Measurements from ENCODE around the gene RPS6KA3. TPM values are rescaled to one million over a fixed set of nuclear protein-coding genes. Genes with fewer than 3 reads are reported as not detected.

Gene RPS6KA3
- polyA plus RNA-seq, 1 experiment: 15.4 TPM

DNA sequence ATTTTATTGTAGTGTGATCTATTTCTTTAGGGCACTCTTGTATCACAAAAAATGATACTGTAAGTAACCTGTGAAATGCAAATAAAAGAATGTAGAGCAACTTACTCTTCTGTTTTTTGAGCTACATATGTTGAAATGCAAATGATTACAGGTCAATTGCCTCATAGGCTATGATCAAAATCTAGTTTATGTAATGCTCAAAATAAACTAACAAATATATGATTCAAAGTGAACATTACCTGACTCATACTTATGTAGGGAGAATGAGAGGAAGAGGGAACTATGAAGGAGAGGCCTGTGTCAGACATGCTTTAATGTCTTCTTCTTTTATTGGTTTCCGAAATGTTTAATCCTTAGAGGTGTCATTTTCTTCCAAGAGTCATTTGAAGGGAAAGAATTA, 5.0 kb upstream of the RPS6KA3 start:
- CTCF ChIA-PET: no interaction called here
- Histone ChIP-seq H3K36me3 (ENCODE audit: control insufficient read depth, insufficient read depth, low read length) (no peaks in the 10 kb centered on the region), H3K4me3 (ENCODE audit: low read depth, low read length) (no peak overlapping the region), H3K27me3 (ENCODE audit: control insufficient read depth, insufficient read depth, low read length) (no peaks in the 10 kb centered on the region)
- TF ChIP-seq, protein P1, sequence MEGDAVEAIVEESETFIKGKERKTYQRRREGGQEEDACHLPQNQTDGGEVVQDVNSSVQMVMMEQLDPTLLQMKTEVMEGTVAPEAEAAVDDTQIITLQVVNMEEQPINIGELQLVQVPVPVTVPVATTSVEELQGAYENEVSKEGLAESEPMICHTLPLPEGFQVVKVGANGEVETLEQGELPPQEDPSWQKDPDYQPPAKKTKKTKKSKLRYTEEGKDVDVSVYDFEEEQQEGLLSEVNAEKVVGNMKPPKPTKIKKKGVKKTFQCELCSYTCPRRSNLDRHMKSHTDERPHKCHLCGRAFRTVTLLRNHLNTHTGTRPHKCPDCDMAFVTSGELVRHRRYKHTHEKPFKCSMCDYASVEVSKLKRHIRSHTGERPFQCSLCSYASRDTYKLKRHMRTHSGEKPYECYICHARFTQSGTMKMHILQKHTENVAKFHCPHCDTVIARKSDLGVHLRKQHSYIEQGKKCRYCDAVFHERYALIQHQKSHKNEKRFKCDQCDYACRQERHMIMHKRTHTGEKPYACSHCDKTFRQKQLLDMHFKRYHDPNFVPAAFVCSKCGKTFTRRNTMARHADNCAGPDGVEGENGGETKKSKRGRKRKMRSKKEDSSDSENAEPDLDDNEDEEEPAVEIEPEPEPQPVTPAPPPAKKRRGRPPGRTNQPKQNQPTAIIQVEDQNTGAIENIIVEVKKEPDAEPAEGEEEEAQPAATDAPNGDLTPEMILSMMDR (IDR thresholded peaks at IDR 0.05; ENCODE audit: insufficient read depth, low read depth, low read length): no peak
- DNase-seq (ENCODE audit: low read depth): no peak
- POLR2A ChIA-PET: interaction anchor here (0.5 kb wide), 1 partner anchor 1292 kb away, joined by 7 read pairs; no protein-coding TSS in a partner anchor

DNA sequence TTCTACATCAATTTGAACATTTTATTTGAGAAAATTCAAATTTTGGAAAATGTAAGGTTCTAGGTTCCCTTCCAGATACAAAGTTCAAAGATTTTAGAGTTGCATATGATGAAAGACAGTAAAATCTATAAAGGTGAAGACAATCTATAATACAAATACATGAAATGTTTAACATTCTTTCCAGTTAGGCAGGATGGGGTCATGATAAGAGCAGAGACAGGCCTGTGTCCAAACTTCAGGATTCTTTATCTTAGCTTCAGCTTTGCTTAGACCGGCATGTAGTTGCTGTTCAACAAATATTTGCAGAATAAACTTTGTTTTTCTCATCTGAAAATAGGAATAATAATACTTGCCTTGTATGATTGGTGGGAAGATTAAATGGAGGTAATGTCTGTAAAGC, 4.5 kb upstream of the RPS6KA3 start:
- TF ChIP-seq, protein P1 (IDR thresholded peaks at IDR 0.05; ENCODE audit: insufficient read depth, low read depth, low read length): no peak
- CTCF ChIA-PET: no interaction called here
- no peak overlapping the region for H3K4me3 ChIP-seq (ENCODE audit: low read depth, low read length)
- no peak for DNase-seq (ENCODE audit: low read depth)
- POLR2A ChIA-PET: interaction anchor here (0.5 kb wide), 1 partner anchor 1293 kb away, joined by 7 read pairs; no protein-coding TSS in a partner anchor
- H3K36me3 ChIP-seq (ENCODE audit: control insufficient read depth, insufficient read depth, low read length): no peaks in the 10 kb centered on the region
- H3K27me3 ChIP-seq (ENCODE audit: control insufficient read depth, insufficient read depth, low read length): no peaks in the 10 kb centered on the region

DNA sequence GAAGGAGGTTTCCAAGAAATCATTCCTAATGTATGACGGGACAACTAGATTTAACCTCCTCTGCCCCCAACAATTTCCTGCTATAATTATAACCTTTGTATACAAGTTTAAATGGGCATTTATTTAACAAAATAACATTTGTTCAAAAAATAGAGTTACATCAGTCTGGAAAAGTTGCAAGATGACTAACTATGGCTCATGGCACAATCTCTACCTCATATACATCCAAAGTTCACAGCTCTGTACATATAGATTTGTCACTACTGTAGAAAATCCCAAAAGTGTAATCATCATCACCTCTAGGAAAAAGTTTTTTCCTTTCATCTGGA, 3.8 kb upstream of the RPS6KA3 start:
- H3K27me3 ChIP-seq (ENCODE audit: control insufficient read depth, insufficient read depth, low read length): no peaks in the 10 kb centered on the region
- POLR2A ChIA-PET: no interaction called here
- H3K36me3 ChIP-seq (ENCODE audit: control insufficient read depth, insufficient read depth, low read length): no peaks in the 10 kb centered on the region
- no peak for DNase-seq (ENCODE audit: low read depth)
- TF ChIP-seq, protein P1 (IDR thresholded peaks at IDR 0.05; ENCODE audit: insufficient read depth, low read depth, low read length): no peak
- CTCF ChIA-PET: no interaction called here
- H3K4me3 ChIP-seq (ENCODE audit: low read depth, low read length): no peak overlapping the region

DNA sequence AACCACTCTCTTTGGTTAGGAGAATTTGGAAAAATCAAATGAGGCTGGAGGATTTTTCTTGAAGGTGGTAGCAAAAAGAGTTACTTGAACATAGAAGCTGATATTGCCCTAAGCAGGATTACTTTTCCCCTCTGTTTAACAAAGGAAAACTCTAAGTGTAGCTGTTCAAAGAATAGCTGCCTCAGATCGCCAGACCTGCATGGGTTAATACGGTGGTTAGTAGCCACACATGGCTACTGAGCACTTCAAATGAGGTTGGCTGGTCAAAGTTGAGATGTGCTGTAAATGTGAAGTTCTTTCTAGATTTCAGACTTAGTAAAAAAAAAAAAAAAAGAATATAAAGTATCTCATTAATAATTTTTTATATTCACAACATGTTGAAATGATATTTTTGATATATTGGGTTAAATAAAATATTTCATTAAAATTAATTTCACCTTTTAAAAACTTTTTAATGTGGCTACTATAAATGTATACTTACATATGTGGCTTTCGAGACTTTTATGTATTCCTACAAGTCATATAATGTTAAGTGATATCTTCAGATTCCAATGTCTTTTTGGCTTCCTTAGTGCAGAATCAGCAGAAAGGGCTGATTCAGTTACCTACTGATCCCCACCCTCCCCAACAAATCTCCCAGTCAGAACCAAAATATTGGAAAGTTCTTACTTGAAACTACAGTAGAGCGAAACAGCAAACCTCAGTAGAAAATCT, 3.3 kb upstream of the RPS6KA3 start:
- CTCF ChIA-PET: no interaction called here
- Histone ChIP-seq H3K27me3 (ENCODE audit: control insufficient read depth, insufficient read depth, low read length) (no peaks in the 10 kb centered on the region), H3K4me3 (ENCODE audit: low read depth, low read length) (no peak overlapping the region), H3K36me3 (ENCODE audit: control insufficient read depth, insufficient read depth, low read length) (no peaks in the 10 kb centered on the region)
- TF ChIP-seq, protein P1 (IDR thresholded peaks at IDR 0.05; ENCODE audit: insufficient read depth, low read depth, low read length): no peak
- POLR2A ChIA-PET: no interaction called here
- DNase-seq (ENCODE audit: low read depth): no peak

DNA sequence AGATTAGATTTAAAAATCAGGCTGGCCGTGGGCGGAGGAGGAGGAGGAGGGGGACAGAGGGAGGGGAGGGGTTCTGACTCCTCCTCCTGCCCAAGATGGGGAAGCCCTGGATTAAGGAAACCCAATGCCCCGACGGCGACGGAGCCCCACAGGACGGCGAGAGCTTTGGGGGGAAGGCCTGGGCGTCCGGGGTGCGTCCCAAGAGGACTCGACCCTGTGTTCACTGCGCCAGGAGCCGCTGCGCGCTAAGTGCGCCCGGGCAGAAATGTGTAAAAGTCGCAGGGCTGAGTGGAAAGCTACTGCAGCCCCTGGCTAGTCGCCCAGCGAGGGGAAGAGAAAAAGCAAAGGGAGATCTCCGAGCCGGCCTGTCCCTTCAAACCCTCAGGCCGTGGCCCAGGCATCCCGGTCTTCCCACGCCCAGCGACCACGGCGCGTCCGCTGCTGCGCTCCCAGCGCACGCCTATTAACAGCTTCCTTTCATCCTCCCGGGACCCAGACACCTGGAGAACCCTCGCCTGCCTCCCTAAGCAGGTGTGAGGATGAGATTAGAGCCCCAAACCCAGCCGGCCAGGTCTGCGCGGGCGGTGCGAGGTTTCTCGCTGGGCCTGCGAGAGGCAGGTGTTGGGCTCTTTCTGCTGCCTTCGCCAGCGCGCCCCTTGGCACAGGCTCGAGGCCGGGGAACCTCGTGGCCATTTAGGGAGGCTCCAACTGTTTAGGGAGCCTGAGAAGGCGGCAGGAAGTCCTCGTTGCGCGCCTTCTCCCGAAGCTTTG, 1.4 kb upstream of the RPS6KA3 start:
- TF ChIP-seq, protein P1 (IDR thresholded peaks at IDR 0.05; ENCODE audit: insufficient read depth, low read depth, low read length): no peak
- DNase-seq (ENCODE audit: low read depth): no peak
- CTCF ChIA-PET: interaction anchor here (0.6 to 1.0 kb wide), 2 partner anchors 15 to 177 kb away, joined by 3 to 4 read pairs; no protein-coding TSS in a partner anchor

More for the DNA sequence above, 1.4 kb upstream of the RPS6KA3 start:
- Histone ChIP-seq H3K36me3 (ENCODE audit: control insufficient read depth, insufficient read depth, low read length) (no peaks in the 10 kb centered on the region), H3K4me3 (ENCODE audit: low read depth, low read length) (peak overlapping the region; percentile 69), H3K27me3 (ENCODE audit: control insufficient read depth, insufficient read depth, low read length) (no peaks in the 10 kb centered on the region)
- POLR2A ChIA-PET: no interaction called here
